ENCODE data around the gene PARL.
"Not testable (repeated sequence)": the region's sequence is repeated elsewhere in the genome, so short reads cannot be mapped to it uniquely, and the experiment has no call there.

Gene PARL

DNA sequence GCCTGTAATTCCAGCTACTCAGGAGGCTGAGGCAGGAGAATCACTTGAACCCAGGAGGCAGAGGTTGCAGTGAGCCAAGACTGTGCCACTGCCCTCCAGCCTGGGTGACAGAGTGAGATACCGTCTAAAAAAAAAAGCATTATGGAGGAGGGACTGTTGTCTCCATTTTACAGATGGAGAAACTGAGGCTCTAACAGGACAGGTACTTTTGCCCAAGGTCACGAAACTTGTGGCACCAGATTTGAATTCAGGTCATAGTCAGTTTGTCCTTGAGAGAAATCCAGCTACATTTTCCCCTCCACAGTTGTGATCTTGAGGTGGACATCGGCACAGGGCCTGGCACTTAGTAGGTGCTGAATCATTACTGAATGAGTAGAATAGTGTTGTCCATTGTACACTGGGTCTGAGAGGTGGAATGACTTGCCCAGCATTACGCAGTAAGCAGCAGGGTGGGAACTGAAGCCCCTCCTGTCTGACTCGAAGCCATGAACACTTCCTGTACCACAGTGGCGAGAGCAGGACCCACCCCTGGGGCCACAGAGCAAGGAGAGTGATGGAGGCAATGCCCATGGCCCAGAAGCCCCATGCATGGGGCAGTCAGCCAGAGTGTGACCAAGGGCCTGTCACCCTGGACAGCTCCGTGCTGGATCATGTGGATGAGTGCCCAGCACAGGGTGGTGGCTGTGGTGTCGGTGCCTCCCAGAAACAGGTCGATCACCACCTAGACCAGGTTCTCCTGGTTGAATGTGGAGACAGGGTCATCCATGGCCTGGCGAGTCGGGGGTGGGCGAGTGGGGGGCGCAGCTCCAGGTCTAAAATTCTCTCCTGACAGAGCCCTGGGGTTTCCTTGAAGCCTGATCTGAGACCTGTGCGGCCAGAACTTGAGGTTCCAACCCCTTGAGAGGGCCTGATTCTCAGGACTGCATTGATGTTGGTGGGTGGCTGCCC, 20.4 kb upstream of the PARL start:
- no peak for DNase-seq (ENCODE audit: low read depth in 3 of 3)

DNA sequence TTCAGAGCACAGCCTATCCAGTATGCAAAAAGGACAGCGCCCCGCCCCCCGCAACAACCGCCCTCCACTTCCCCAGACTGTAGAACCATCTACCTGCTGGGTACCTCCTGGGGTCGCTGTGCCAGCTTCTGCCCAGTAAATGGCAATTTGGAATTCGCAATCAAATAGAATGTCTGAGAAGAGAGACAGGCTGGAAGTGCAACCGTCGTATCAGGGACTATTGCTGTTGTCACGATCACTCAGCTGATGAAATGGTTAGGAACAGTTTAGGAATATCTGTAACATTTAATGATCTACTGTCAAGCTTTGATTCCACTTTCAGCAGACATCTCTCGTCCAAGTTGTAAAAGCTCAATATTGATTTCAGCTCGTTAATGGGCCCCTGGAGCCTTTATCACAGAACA, 13.3 kb upstream of the PARL start:
- no peak for DNase-seq (ENCODE audit: low read depth in 3 of 3)

DNA sequence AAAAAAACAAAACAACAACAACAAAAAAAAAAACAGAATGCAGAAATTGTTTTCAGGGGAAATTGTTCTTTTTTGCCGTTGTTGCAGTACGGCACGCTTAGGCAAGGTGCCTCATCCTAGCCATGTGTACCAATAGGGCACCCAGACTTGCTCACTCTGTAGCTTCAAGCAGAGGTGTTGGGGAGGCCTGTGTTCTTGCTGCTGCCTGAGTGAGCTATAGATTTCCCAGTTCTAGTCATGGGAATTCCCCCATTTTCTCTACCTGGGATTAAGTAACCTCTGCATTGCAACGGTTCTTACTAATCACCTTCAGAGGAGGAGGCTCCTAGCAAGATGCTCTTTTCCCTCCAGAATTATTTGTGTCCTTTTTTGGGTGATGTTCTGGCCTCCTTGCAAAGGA, 12.9 kb upstream of the PARL start:
- DNase-seq (ENCODE audit: low read depth in 3 of 3): no peak

DNA sequence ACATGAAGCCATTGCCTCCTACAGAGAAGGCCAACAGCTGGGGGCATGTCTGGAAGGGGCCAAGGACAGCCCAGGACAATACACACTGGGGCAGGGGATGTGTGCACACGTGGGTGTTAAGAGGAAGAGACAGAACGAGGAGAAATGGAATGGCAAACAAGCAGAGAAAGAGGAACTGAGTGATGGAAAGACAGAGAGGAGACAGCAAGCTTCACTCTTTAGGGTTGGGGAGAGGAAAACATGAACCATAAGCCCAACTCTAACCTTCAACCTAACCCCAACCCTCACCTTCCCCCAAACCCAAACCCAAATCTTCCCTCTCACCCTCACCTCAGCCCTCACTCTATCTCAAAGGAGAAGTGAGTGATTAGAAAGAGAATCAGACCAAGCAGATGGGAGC, 11.9 kb upstream of the PARL start:
- no peak for DNase-seq (ENCODE audit: low read depth in 3 of 3)

DNA sequence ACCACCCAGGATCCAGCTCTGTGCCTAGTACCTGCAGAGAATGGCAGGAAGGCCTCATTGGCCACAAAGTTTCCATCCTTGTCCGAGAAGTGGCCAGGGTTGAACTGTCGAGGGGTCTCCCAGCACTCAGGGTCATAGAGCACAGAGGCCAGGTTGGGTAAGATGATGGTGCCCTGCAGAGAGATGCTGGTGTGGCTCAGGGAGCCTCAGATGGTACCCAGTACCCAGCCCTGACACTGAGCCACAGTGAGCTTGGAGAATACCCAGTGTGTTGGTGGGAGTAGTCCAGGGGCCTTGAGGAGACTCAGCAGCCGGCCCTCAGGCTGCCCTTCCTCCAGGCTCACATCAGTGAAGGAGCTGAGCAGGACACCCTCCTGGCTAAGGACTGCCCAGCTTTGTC, 11.5 kb upstream of the PARL start:
- no peak for DNase-seq (ENCODE audit: low read depth in 3 of 3)

DNA sequence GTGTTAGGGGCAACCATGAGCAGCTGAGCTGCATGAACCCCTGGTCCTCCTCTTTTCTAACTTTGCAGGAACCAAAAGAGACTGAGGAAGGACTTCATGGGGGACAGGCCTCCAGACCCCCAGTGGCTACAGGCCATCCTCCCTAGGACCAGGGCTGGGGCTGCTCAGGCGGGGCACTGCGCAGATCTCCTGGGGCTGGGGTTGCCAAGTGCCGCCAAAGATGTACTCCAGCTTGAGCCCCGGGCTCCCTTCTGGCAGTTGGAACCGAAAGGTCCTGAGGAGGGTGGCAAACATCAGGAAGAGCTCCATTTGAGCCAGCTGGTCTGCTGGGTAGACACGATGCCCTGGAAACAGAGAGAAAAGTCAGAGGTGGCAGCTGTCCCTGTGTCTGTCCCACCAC, 11.1 kb upstream of the PARL start:
- DNase-seq (ENCODE audit: low read depth in 3 of 3): no peak

DNA sequence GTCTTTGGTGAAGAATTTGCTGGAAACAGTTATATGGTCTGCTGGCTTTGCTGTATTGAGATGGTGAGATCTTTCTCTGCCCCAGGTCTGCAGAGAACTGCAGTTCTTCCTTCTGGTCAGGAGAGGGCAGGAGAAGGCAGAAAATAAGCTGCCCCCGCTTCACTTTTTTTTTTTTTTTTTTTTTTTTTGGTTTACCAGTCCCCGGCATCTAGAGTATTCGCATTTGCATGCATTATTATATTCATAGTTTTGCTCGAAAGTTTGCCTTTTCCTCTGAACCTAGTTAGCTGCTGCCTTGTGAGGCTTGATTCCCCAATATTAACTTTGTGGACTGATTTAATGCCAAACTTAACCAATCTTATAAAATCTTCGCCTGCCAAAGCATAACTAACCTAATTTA, 10.6 kb upstream of the PARL start:
- DNase-seq (ENCODE audit: low read depth in 3 of 3): no peak

DNA sequence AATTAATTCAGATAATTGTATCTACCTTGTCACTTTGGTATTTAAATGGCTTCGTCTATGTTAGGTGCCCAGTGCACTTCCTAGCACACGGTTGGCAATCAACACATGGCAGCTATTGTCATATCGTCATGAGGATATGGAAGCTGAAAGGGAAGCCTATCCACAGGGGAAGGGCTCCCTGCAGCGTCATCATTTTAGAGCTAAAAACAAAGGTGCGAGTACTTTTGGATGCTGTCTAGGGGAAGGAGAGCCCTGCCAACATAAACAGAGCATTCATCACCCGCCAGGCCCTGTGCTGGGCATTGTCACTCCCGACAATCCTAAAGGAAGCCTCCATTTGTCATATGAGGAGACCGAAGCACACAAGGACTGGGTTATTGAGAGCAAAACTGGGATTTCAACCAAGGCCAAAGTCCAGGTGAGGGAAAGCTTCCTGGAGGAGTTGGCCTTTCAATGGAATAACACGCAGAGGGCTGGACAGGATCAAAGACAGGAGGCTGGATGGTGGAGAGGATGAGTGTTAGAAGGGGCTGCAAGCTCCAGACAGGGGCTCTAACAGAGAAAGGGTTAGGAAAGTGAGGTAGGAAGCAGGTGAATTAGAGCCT, 8.0 kb upstream of the PARL start:
- no peak for DNase-seq (ENCODE audit: low read depth in 3 of 3)

DNA sequence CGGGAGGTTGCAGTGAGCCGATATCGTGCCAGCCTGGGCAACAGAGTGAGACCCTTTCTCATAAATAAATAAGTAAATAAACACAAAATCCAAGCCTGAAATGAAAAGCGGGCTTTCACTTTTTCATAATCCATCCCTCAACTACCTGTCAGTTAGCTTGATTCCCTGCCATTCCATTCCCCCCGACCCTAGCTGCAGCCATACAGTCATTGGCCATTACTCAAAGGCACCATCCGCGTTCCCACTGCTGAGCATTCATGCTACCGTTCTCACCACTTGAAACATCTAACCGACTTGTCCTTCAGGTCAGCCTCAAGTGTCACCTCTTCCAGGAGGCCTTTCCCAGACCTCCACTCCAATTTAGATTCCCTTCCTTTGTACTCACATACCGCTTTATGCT, 1.1 kb upstream of the PARL start:
- no peak for DNase-seq (ENCODE audit: low read depth in 3 of 3)

DNA sequence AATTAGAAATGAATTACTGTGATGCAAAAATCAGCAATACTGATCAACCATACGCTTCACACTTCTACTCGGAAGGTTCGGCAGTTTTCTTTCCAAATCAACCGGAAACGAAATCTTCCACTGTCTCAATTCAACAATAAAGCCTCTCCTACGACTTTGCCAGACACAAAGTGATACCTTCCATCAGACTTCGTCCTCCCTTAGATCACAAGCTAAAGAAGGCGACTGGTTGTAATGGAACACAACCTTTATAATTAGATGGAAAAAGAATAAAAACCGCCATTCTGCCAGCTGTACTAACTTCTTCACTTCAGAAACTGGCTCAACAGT, 618 bp downstream of the PARL start:
- DNase-seq (ENCODE audit: low read depth in 3 of 3): no peak

DNA sequence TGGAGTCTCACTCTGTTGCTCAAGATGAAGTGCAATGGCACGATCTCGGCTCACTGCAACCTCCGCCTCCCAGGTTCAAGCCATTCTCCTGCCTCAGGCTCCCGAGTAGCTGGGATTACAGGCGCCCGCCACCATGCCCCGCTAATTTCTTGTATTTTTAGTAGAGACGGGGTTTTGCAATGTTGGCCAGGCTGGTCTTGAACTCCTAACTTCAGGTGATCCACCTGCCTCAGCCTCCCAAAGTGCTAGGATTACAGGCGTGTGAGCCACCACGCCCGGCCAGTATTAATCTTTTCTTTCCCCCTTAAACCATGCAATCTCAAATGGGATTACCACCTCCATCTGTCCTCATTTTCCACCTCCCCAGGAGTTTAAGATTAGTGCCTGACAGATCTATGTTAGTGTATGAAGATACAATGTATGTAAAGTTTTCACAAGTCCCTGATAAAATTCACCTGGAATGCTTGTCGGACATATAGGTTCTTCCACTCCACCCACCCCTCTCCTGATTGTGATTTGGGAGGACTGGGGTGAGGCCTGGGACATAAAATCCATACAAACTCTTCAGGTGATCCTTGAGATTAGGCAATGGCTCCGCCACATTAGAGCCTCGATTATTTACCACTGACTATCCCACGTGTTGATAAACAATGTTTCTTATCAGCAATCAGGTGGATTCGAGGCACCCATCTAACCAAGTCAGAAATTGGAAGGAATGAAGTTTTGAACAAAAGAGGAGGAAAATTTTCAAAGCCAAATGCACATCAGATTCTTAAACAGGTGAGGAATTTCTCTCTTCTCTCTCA, 1.2 kb downstream of the PARL start:
- DNase-seq (ENCODE audit: low read depth in 3 of 3): no peak

DNA sequence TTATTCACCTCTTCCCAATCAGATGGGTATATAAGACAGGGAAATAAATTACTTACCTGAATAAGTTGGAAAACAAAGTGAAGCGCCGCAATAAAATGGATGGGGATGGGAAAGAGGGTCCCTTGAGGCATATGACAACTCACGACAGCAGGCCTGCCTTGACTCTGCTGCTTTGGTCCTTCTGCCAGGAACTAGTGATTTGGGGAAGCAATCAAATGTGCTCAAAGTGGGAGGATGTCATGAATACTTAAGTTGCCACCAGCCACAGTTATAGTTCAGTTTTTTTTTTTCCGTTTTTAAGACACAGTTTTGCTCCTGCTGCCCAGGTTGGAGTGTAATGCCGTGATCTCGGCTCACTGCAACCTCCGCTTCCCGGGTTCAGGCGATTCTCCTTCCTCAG, 4.6 kb downstream of the PARL start:
- no peak for DNase-seq (ENCODE audit: low read depth in 3 of 3)

DNA sequence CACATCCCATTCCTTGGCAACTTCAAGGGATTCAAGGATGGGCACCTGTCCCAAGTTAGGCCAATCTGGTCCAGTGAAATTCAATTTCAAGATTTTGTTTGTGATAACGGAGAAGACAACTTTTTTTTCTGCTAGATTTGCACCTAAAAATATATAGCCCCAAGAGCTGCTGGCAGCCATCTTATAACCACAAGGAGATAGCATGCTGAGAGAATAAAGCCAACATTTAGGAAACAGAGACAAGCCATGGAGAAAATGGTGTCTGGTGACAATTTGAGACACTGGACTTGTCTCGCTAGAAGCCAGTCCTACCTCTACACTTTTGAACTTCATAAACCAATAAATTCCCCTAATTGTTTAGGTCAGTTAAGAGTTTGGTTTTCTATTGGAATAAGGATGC, 5.4 kb downstream of the PARL start:
- no peak for DNase-seq (ENCODE audit: low read depth in 3 of 3)

DNA sequence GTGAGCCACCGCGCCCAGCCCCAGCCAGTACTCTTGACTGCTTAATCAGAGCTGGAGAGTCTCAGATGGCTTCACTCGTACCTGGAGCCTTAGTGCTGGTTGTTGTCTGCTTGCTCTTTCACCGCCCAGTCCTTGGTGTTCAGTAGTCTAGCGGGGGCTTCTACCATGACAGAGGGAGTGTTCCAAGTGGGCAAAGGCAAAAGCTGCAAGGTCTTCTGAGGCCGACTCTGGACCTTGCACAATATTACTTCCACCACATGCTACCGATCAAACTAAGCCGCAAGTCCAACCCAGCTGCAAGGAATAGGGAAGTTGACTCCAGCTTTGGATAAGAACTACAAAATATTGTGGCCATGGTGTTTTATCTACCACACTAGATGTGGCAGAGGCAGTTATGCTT, 6.6 kb downstream of the PARL start:
- no peak for DNase-seq (ENCODE audit: low read depth in 3 of 3)

DNA sequence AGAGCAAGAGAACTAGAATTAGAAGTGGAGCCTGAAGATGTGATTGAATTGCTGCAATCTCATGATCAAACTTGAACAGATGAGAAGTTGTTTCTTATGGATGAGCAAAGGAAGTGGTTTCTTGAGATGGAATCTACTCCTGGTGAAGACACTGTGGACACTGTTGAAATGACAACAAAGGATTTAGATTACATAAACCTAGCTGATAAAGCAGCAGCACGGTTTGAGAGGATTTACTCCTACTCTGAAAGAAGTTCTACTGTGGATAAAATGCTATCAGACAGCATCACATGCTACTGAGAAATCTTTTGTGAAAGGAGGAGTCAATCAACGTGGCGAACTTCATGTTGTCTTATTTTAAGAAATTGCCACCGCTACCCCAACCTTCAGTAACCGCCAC, 7.5 kb downstream of the PARL start:
- not testable (repeated sequence) for DNase-seq (ENCODE audit: low read depth in 3 of 3)

DNA sequence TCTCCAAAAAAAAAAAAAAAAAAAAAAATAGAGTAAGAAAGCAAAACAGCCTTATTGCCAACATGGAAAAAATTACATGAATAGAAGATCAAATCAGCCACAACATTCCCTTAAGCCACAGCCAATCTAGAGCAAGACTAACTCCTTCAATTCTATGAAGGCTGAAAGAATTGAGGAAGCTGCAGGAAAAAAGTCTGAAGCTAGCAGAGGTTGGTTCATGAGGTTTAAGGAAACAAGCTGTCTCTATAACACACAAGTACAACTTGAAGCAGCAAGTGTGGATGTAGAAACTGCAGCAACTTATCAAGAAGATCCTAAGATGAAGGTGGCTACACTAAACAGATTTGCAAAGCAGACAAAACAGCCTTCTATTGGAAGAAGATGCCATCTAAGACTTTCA, 9.3 kb downstream of the PARL start:
- no peak for DNase-seq (ENCODE audit: low read depth in 3 of 3)

DNA sequence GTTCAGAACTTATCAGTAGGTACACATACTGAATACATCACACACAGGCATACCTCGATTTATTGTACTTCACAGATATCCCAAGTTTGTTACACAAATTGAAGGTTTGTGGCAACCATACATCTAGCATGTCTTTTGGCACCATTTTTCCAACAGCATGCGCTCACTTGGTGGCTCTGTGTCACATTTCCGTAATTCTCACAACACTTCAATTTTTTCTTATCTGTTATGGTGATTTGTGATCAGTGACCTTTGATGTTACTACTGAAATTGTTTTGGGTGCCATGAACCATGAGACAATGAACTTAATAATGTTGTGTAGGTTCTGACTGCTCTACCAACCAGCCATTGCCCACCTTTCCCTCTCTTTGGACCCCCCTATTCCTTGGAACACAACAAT, 10.8 kb downstream of the PARL start:
- no peak for DNase-seq (ENCODE audit: low read depth in 3 of 3)

DNA sequence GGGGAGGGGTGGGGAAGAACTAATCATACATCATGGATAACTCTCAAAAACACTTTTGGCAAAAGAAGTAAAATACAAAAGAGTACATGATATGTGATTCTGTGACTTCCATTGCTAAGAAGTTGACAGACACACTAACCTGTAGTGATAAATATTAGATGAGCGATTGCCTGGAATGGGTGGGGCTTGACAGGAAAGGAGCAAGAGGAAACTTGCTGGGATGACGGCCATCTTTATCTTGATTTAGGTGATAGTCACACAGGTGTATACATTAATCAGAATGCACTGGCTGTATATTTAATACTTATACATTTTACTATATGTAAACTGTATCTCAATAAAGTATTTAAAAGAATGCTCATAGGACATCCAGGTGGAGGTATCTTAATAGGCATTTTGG, 13.1 kb downstream of the PARL start:
- no peak for DNase-seq (ENCODE audit: low read depth in 3 of 3)

DNA sequence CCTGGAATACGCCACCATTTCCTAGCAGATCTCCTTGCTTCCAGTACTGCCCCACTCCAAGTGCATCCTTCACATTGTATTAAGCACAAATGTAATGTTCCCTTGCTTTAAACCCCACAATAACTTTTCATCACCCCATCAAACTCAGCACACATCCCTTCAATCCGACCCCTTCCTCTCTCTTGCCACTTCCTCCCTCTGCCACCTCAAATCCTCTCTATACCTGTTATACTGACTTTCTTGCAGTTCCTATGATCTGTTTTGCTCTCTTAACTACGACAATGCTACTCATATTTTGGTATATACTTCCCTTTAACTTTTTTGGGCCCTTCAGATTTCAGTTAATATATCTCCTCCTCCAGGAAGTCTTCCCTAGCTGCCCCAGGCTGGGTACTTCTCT, 14.1 kb downstream of the PARL start:
- no peak for DNase-seq (ENCODE audit: low read depth in 3 of 3)

DNA sequence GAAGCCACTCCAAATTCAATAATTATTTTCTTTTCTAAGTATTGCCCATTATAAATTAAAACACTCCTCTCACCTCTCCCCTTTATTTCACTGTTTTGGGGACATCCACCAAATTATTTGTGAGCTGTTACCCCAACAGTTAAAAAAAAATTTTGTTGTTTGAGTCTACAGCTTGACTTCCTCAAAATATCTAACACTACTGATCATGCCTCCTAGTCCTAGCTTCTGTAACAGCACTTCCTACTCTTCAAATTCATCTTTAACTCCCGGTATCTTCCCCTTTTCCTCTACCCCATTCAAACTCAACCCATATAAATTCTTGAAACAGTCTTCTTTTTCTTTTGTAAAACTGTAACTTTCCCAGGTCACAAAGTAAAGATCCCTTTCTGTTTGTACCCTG, 15.9 kb downstream of the PARL start:
- no peak for DNase-seq (ENCODE audit: low read depth in 3 of 3)

DNA sequence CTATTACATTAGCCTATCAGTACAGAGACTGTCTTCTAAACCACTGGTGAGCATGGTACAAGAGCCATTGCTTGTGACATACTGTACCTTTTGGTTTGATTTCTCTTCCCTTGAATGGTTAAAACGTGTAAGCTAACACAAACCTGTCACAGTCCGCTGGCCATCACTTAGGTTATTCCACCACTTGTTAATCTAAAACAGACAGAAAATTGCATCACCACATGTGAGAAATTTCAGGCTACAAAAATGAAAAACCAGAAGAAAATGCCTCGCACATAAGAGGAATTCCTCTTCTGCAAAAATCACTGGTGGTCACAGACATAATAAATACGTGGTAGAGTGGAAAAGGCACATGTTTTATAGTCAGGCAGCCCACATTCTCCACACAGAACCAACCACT, 22.1 kb downstream of the PARL start:
- DNase-seq (ENCODE audit: low read depth in 3 of 3): no peak

DNA sequence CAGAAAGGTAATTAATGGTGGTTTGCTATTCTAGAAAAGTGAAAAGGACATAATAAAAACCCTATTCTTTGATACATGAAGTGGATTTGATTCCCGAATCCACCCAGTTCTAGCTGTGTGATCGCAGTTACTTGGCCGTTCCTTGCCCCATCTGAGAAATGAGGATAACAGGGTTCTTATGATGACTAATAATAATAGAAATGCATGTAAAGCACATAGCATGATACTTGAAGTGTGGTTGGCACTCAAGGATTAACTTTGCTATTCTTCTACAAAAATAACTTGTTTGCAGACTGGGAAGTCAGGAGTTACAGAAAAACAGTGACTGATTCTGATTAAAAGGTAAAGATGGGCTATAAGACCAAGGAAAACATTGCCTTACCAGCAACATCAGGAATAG, 26.8 kb downstream of the PARL start:
- DNase-seq (ENCODE audit: low read depth in 3 of 3): no peak

Data from stimulated activated CD4-positive, alpha-beta T cell treated with anti-CD3 and anti-CD28 coated beads, TNF-alpha, amount 100 ng/mL, for 48 hours (primary cell).